IPS DF 4.7 (cell line): ENCODE results near the gene PANX2.

ENCODE experiments used
- DNase-seq: peaks from one replicate; pipeline ENCODE4 v3.0.0-alpha.2; 2013; ENCODE audit warnings: low spot score; ENCODE audit errors: extremely low read depth

The PANX2 gene

GRCh38 chr22:50211147-50211546 is 40.6 kb downstream of the PANX2 start:
- no peak for DNase-seq

- DNase-seq = no peak
Measured at GRCh38 chr22:50213263-50213662, 42.7 kb downstream of the PANX2 start.

- no peak for DNase-seq
Measured at GRCh38 chr22:50215297-50216054, 44.9 kb downstream of the PANX2 start.

GRCh38 chr22:50216055-50216683 is 45.6 kb downstream of the PANX2 start:
- no peak for DNase-seq

GRCh38 chr22:50216684-50217520 is 46.4 kb downstream of the PANX2 start:
- DNase-seq = no peak

- no peak for DNase-seq
Measured at GRCh38 chr22:50217543-50218152, 47.1 kb downstream of the PANX2 start.

- DNase-seq = no peak
Measured at GRCh38 chr22:50218153-50218995, 47.8 kb downstream of the PANX2 start.

GRCh38 chr22:50218996-50219727 is 48.6 kb downstream of the PANX2 start:
- DNase-seq = no peak

- no peak for DNase-seq
Measured at GRCh38 chr22:50219800-50220602, 49.5 kb downstream of the PANX2 start.

- DNase-seq = no peak
Measured at GRCh38 chr22:50220603-50221409, 50.3 kb downstream of the PANX2 start.

- no peak for DNase-seq
Measured at GRCh38 chr22:50221410-50222300, 51.1 kb downstream of the PANX2 start.

GRCh38 chr22:50222508-50222907 is 52.0 kb downstream of the PANX2 start:
- no peak for DNase-seq

GRCh38 chr22:50224071-50224470 is 53.5 kb downstream of the PANX2 start:
- DNase-seq = no peak

GRCh38 chr22:50225200-50225969 is 54.9 kb downstream of the PANX2 start:
- no peak for DNase-seq

GRCh38 chr22:50226063-50226874 is 55.7 kb downstream of the PANX2 start:
- DNase-seq = no peak

GRCh38 chr22:50226875-50227165 is 56.3 kb downstream of the PANX2 start:
- DNase-seq = no peak
